ENCODE data around the gene PPIF. TPM values are rescaled to one million over a fixed set of nuclear protein-coding genes. Genes with fewer than 3 reads are reported as not detected.

The PPIF gene
- total and polyA plus RNA-seq, 4 donors = 9.0 to 21.2 (median 14.0) TPM

DNA sequence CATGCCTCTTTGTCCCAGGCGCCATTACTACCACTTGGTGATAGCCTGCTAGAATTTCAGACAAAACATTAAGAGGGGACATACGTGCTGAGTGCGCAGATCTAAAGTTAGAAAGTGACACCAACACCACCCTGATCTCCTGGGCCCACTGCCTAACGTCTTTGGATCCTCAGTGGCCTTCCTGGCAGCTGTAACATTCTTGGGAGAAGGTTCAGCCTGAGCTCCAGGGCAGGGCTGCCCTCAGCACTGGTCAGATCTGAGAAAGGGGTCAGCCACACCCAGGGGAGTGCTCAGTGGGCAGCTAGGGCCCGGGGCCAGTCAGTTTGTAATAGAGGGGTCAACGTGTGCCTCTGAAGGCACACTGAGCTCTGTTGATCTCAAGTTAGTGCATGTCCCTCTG is 49.8 kb downstream of the PPIF start:
- H3K9me3 ChIP-seq (ENCODE audit: control insufficient read depth, low read length) = no peaks in the 10 kb centered on the region
- DNase-seq (peak; percentile 46 to 59), ATAC-seq (ENCODE audit: low FRiP score) (no peak)
- H3K27me3 ChIP-seq (ENCODE audit: control insufficient read depth in 1 of 2, insufficient read depth in 2 of 2, low read length in 1 of 2) = no peaks in the 10 kb centered on the region
- 63 to 64% methylated on average over 6 of the region's 6 CpGs for WGBS, 2 donors
- no peaks in the 10 kb centered on the region for H3K36me3 ChIP-seq (ENCODE audit: control insufficient read depth in 1 of 2, insufficient read depth in 2 of 2, low read length in 1 of 2)
- H3K4me1 ChIP-seq (ENCODE audit: control insufficient read depth in 1 of 2, insufficient read depth in 2 of 2, low read length in 2 of 2) = no peaks in the 10 kb centered on the region
- intact Hi-C loops (cut with DNase I) = no loop called here
- H3K27ac ChIP-seq (ENCODE audit: low read depth in 1 of 2, low read length in 2 of 2) = no peak overlapping the region
- no peak overlapping the region for H3K4me3 ChIP-seq (ENCODE audit: low read length in 2 of 2)

DNA sequence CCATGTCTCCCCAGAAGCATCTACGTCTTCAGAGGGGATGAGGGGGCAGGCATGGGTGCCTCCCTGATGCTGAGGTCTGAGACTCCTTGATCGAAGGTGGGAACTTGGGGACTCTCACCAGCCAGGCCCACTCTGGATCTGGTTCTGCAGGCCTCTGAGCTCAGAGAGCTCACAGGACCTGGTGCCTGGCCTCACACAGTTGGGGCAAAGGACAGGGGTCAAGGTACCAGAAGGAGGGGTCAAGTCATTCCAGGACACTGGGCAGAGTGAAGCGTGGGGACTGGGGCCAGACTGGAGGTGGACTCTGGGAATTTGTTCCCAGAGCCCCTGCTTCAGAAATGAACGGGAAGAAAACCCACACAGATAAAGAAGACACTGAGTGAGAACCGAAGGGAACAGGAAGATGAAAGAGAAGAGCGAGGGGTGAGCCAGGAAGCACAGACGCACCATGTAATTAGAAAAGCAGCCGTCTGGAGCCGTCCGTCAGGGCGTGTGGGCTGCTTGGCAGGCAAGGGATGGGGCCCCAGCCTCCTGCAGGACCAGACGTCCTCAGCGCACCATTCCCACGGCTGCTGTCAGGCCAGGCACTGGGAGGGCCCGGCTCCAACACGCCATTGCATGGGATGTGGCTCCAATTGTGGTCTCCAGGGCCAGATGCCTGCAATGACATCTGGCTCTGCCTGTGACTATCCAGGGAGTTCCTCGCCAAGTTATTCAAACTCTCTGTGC is 50.5 kb downstream of the PPIF start:
- Histone ChIP-seq H3K36me3 (ENCODE audit: control insufficient read depth in 1 of 2, insufficient read depth in 2 of 2, low read length in 1 of 2) (no peaks in the 10 kb centered on the region), H3K27ac (ENCODE audit: low read depth in 1 of 2, low read length in 2 of 2) (no peak overlapping the region), H3K4me1 (ENCODE audit: control insufficient read depth in 1 of 2, insufficient read depth in 2 of 2, low read length in 2 of 2) (no peaks in the 10 kb centered on the region), H3K9me3 (ENCODE audit: control insufficient read depth, low read length) (no peaks in the 10 kb centered on the region), H3K4me3 (ENCODE audit: low read length in 2 of 2) (no peak overlapping the region), H3K27me3 (ENCODE audit: control insufficient read depth in 1 of 2, insufficient read depth in 2 of 2, low read length in 1 of 2) (no peaks in the 10 kb centered on the region)
- DNase-seq = peak; percentile 46 to 56
- WGBS, 2 donors = 58 to 66% methylated on average over 17 of the region's 17 CpGs
- no peak for ATAC-seq (ENCODE audit: low FRiP score)
- intact Hi-C loops (cut with DNase I) = no loop called here

DNA sequence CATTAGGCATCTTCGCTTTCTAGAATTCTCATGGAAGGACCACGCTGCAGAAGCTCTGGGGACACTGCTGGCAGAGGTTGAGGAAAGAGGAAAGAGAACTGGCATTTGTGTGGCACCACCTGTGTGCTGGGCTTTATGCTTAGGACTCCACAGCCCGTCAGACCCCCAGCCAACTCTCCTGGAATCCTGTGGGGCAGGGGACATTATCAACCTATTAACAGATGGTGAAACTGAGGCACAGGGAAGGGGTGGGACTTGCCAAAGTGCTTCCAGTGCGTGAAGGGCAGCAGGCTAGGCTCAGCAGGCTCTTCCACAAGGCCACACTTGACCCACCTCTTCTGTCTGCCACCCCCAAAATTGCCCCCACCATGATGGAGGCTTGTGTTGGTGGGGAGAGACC is 51.4 kb downstream of the PPIF start:
- 91 to 92% methylated on average over 4 of the region's 4 CpGs for WGBS, 2 donors
- Histone ChIP-seq H3K4me1 (ENCODE audit: control insufficient read depth in 1 of 2, insufficient read depth in 2 of 2, low read length in 2 of 2) (no peaks in the 10 kb centered on the region), H3K36me3 (ENCODE audit: control insufficient read depth in 1 of 2, insufficient read depth in 2 of 2, low read length in 1 of 2) (no peaks in the 10 kb centered on the region), H3K27ac (ENCODE audit: low read depth in 1 of 2, low read length in 2 of 2) (peak overlapping the region in 1 of 2 donors; percentile 55), H3K27me3 (ENCODE audit: control insufficient read depth in 1 of 2, insufficient read depth in 2 of 2, low read length in 1 of 2) (no peaks in the 10 kb centered on the region), H3K9me3 (ENCODE audit: control insufficient read depth, low read length) (no peaks in the 10 kb centered on the region), H3K4me3 (ENCODE audit: low read length in 2 of 2) (no peak overlapping the region)
- ATAC-seq (ENCODE audit: low FRiP score) = no peak
- DNase-seq = no peak
- intact Hi-C loops (cut with DNase I) = no loop called here

DNA sequence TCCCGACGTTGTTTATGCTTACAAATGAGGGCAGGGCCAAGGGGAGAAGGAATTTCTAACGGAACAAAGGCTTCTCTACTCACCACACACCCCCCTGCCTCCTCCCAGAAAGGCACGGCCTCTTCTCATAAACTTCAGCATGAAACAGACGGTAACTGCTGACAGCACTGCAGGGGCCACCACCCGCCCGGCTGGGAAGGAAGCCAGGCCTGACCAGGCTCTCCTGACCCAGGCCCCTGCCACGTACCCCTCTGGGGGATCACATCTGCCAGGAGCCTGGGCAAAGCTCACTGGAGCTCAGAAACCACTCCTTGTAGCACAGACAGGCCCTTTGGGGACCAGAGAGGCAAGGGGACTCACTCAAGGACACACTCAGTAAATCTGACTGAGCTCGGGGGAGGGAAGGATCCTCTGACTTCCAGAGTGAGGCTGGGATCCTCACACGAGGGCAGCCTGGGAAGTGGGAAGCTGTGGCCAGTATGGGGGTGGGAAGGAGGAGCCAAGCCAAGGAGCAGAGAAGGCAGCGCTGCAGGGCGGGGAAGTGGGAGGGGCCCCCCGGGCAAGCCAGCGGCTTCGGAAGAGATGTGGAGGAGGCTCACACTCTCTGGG is 52.1 kb downstream of the PPIF start:
- Histone ChIP-seq H3K4me3 (ENCODE audit: low read length in 2 of 2) (no peak overlapping the region), H3K9me3 (ENCODE audit: control insufficient read depth, low read length) (no peaks in the 10 kb centered on the region), H3K4me1 (ENCODE audit: control insufficient read depth in 1 of 2, insufficient read depth in 2 of 2, low read length in 2 of 2) (no peaks in the 10 kb centered on the region), H3K27me3 (ENCODE audit: control insufficient read depth in 1 of 2, insufficient read depth in 2 of 2, low read length in 1 of 2) (no peaks in the 10 kb centered on the region), H3K27ac (ENCODE audit: low read depth in 1 of 2, low read length in 2 of 2) (peak overlapping the region in 1 of 2 donors; percentile 72), H3K36me3 (ENCODE audit: control insufficient read depth in 1 of 2, insufficient read depth in 2 of 2, low read length in 1 of 2) (no peaks in the 10 kb centered on the region)
- 1 to 2% methylated on average over 15 of the region's 15 CpGs for WGBS, 2 donors
- peak; percentile 88 for ATAC-seq (ENCODE audit: low FRiP score)
- DNase-seq = peak; percentile 95
- intact Hi-C loops (cut with DNase I) = no loop called here

DNA sequence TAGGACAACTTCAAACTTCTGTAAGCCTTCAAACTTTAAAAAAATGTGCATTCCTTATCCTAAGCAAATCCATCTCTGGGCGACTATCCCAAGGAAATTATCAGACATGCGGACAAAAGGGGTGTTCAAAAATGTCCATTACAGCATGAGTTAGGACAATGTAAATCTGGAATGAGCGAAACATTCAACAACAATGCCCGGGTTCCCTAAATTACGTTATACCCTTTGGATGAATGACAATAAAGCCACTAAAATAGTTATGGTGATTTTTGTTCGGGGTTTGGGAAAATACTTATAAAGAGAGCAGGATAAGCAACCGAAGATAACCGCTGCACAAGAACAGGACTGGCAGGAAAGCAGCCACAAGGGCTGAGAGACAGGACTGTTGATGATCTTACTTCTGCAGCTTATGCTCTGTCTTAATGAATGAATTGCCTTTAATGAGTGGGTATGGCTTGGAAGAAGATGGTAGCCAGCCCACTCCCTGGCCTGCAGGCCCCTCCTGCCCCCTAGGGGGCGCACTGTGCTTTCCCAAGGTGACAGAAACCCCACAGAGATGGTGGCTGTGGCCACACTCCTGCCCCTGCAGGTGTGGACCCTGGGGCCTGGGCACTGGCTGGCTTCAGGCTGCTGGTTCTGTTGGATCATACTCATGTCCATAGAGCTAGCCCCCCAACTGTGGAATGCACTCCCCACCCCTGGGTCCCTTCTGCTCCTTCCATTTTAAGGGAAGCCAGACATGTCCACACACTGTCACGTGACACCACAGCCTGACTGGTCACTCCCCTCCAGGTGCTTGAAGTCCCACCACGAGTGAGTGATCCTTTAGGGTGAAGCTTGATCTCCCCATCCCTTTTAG is 53.1 kb downstream of the PPIF start:
- H3K27me3 ChIP-seq (ENCODE audit: control insufficient read depth in 1 of 2, insufficient read depth in 2 of 2, low read length in 1 of 2) = no peaks in the 10 kb centered on the region
- no peaks in the 10 kb centered on the region for H3K4me1 ChIP-seq (ENCODE audit: control insufficient read depth in 1 of 2, insufficient read depth in 2 of 2, low read length in 2 of 2)
- H3K9me3 ChIP-seq (ENCODE audit: control insufficient read depth, low read length) = no peaks in the 10 kb centered on the region
- no peak for ATAC-seq (ENCODE audit: low FRiP score)
- H3K36me3 ChIP-seq (ENCODE audit: control insufficient read depth in 1 of 2, insufficient read depth in 2 of 2, low read length in 1 of 2) = no peaks in the 10 kb centered on the region
- no peak for DNase-seq
- intact Hi-C loops (cut with DNase I) = loop anchor here (5.0 kb wide), 2 partner anchors 37 to 42 kb away; no protein-coding TSS in a partner anchor
- no peak overlapping the region for H3K4me3 ChIP-seq (ENCODE audit: low read length in 2 of 2)
- peak overlapping the region in 1 of 2 donors; percentile 4 for H3K27ac ChIP-seq (ENCODE audit: low read depth in 1 of 2, low read length in 2 of 2)
- WGBS, 2 donors = 55 to 65% methylated on average over 11 of the region's 11 CpGs

DNA sequence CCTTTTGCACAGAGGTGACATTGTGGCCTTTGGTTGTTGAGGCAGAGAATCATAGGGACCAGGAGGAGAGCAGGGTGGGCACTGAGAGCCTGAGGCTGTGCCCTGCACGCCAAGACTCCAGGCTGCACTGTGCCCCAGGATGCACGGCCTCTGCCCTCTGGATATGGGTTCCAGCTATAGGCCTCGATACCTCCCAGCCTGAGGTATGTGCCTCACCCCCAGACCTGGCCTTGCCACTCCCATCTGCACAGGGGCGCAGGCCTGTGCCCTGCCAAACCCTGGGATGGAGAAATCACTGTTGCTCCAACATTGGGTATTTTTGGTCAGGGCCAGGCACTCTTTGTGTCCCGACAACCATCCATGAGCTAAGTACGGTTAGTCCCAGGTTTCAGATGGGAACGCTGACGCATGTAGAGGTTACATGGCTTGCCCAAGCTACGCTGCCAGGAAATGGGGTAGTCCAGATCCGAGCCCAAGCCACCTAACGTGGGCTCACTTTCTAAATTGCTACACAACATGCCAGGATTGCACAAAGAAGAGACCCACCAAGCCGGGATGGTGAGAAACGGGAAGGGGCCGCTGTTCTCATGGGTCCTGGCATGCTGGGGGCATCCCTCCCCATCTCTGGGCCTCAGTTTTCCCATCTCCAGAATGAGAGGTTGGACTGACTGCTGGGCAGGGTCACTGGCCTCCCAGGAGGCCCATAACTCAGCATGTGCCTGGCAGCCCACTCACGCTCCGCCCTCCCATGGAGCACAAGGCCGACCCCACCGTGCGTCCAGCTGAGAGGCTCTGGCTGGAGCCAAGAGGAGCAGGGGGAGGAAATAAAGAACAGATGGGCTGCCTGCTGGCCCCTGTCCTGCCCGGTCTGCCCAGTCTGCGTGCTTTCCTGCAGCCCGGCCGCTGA is 54.0 kb downstream of the PPIF start:
- peak; percentile 64 for ATAC-seq (ENCODE audit: low FRiP score)
- 25 to 51% methylated on average over 23 of the region's 23 CpGs for WGBS, 2 donors
- Histone ChIP-seq H3K9me3 (ENCODE audit: control insufficient read depth, low read length) (no peaks in the 10 kb centered on the region), H3K4me3 (ENCODE audit: low read length in 2 of 2) (no peak overlapping the region), H3K4me1 (ENCODE audit: control insufficient read depth in 1 of 2, insufficient read depth in 2 of 2, low read length in 2 of 2) (no peaks in the 10 kb centered on the region), H3K27me3 (ENCODE audit: control insufficient read depth in 1 of 2, insufficient read depth in 2 of 2, low read length in 1 of 2) (no peaks in the 10 kb centered on the region), H3K36me3 (ENCODE audit: control insufficient read depth in 1 of 2, insufficient read depth in 2 of 2, low read length in 1 of 2) (no peaks in the 10 kb centered on the region), H3K27ac (ENCODE audit: low read depth in 1 of 2, low read length in 2 of 2) (peak overlapping the region in 1 of 2 donors; percentile 4)
- peak; percentile 85 to 89 for DNase-seq
- intact Hi-C loops (cut with DNase I) = loop anchor here (5.0 kb wide), 2 partner anchors 36 to 41 kb away; no protein-coding TSS in a partner anchor

DNA sequence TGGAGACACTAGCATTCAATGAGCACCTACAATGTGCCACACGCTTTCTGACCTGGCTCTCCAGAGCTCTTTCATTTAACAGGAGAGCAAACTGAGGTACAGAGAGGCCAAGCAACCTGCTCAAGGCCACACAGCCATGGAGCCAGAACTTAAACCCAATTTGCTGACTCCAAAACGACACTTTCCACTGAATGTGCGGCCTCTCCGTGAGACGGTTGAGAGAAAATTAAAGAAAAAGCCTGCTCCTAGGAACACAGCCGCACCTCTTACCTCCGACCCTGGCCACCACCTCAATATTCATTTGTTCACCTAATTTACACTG is 55.3 kb downstream of the PPIF start:
- WGBS, 2 donors = 97 to 98% methylated on average over 7 of the region's 7 CpGs
- H3K27ac ChIP-seq (ENCODE audit: low read depth in 1 of 2, low read length in 2 of 2) = no peak overlapping the region
- H3K9me3 ChIP-seq (ENCODE audit: control insufficient read depth, low read length) = no peaks in the 10 kb centered on the region
- H3K4me1 ChIP-seq (ENCODE audit: control insufficient read depth in 1 of 2, insufficient read depth in 2 of 2, low read length in 2 of 2) = no peaks in the 10 kb centered on the region
- no peak overlapping the region for H3K4me3 ChIP-seq (ENCODE audit: low read length in 2 of 2)
- H3K27me3 ChIP-seq (ENCODE audit: control insufficient read depth in 1 of 2, insufficient read depth in 2 of 2, low read length in 1 of 2) = no peaks in the 10 kb centered on the region
- intact Hi-C loops (cut with DNase I) = loop anchor here (5.0 kb wide), 2 partner anchors 35 to 40 kb away; no protein-coding TSS in a partner anchor
- DNase-seq (no peak), ATAC-seq (ENCODE audit: low FRiP score) (no peak)
- no peaks in the 10 kb centered on the region for H3K36me3 ChIP-seq (ENCODE audit: control insufficient read depth in 1 of 2, insufficient read depth in 2 of 2, low read length in 1 of 2)

DNA sequence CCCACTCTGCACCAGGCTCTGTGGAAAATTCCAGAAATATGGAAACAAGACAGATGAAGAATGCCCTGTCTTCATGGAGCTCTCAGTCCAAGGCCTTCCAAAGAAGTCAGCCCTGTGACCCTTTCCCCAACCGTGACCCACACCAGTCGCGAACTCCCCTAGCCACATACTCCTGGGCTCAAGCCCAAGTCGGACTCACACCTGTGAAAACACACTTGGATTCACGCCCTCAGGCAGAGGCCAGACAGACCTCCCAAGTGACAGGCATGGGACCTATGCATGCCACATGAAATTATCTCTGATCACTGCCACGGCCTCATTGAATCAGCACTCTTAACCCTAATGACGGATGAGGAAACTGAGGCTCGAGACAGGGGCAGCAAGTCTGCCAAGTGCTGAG is 55.7 kb downstream of the PPIF start:
- ATAC-seq (ENCODE audit: low FRiP score) (no peak), DNase-seq (peak; percentile 14 to 44)
- intact Hi-C loops (cut with DNase I) = loop anchor here (5.0 kb wide), 2 partner anchors 34 to 39 kb away; no protein-coding TSS in a partner anchor
- H3K27ac ChIP-seq (ENCODE audit: low read depth in 1 of 2, low read length in 2 of 2) = no peak overlapping the region
- H3K4me1 ChIP-seq (ENCODE audit: control insufficient read depth in 1 of 2, insufficient read depth in 2 of 2, low read length in 2 of 2) = no peaks in the 10 kb centered on the region
- H3K27me3 ChIP-seq (ENCODE audit: control insufficient read depth in 1 of 2, insufficient read depth in 2 of 2, low read length in 1 of 2) = no peaks in the 10 kb centered on the region
- no peaks in the 10 kb centered on the region for H3K36me3 ChIP-seq (ENCODE audit: control insufficient read depth in 1 of 2, insufficient read depth in 2 of 2, low read length in 1 of 2)
- no peak overlapping the region for H3K4me3 ChIP-seq (ENCODE audit: low read length in 2 of 2)
- 80 to 87% methylated on average over 8 of the region's 8 CpGs for WGBS, 2 donors
- H3K9me3 ChIP-seq (ENCODE audit: control insufficient read depth, low read length) = no peaks in the 10 kb centered on the region
